ENCODE data around the gene AJAP1.

- TF ChIP-seq CTCF (IDR thresholded peaks at IDR 0.05): no peak
- no peak for TF ChIP-seq POLR2A (IDR thresholded peaks at IDR 0.05)
Observed at GRCh38 chr1:4611563-4612341, 42.7 kb upstream of the AJAP1 start.

Data from esophagus squamous epithelium (tissue), 4 donors.